Measurements from ENCODE around the gene MLPH. TPM values are rescaled to one million over a fixed set of nuclear protein-coding genes. Genes with fewer than 3 reads are reported as not detected.
A peak's percentile ranks its signal among the peaks of the same experiment; 100 is the strongest.

The MLPH gene
- total and polyA plus RNA-seq, 2 of the 13 experiments (the other 11 are each of a cell fraction or from before 2014, with no cell fraction given), result 0.12 TPM; not detected in 1

- 0 out of 2 replicates have a peak, but pooled peaks have one; percentile 26 for TF ChIP-seq ARNT2 (CRISPR knock-in tag; IDR thresholded peaks at IDR 0.05; ENCODE audit: low read depth)
- TF ChIP-seq ZNF18 (CRISPR knock-in tag; IDR thresholded peaks at IDR 0.05; ENCODE audit: insufficient replicate concordance), result no peak
- no peak for TF ChIP-seq SOX6 (IDR thresholded peaks at IDR 0.05)
- TF ChIP-seq SOX6 (CRISPR knock-in tag; IDR thresholded peaks at IDR 0.05), result peak; percentile 88
- 0 out of 2 replicates have a peak, but pooled peaks have one; percentile 46 for TF ChIP-seq MTA1 (CRISPR knock-in tag; IDR thresholded peaks at IDR 0.05; ENCODE audit: borderline replicate concordance)
- TF ChIP-seq ZFP90 (CRISPR knock-in tag; IDR thresholded peaks at IDR 0.05; ENCODE audit: borderline replicate concordance), result no peak
- TF ChIP-seq IKZF4 (CRISPR knock-in tag; IDR thresholded peaks at IDR 0.05; ENCODE audit: borderline replicate concordance, low read depth, not compliant biosample characterization), result no peak
- no peak for TF ChIP-seq ZNF772 (CRISPR knock-in tag; IDR thresholded peaks at IDR 0.05)
- TF ChIP-seq ZNF670 (CRISPR knock-in tag; IDR thresholded peaks at IDR 0.05; ENCODE audit: borderline replicate concordance), result no peak
- TF ChIP-seq SYNCRIP (IDR thresholded peaks at IDR 0.05; ENCODE audit: insufficient read depth, low read depth, low read length), result no peak
- TF ChIP-seq ELK4 (CRISPR knock-in tag; IDR thresholded peaks at IDR 0.05; ENCODE audit: borderline replicate concordance), result no peak
- no peak for TF ChIP-seq NR2F2 (IDR thresholded peaks at IDR 0.05; ENCODE audit: borderline replicate concordance, low read depth)
- TF ChIP-seq SNRNP70 (IDR thresholded peaks at IDR 0.05; ENCODE audit: low read depth, low read length), result no peak
- no peak for TF ChIP-seq ISL2 (CRISPR knock-in tag; IDR thresholded peaks at IDR 0.05)
- TF ChIP-seq NR2F6 (IDR thresholded peaks at IDR 0.05), result 0 out of 2 replicates have a peak, but pooled peaks have one; percentile 10
- no peak for TF ChIP-seq NR2F6 (CRISPR knock-in tag; IDR thresholded peaks at IDR 0.05)
- TF ChIP-seq ZNF124 (CRISPR knock-in tag; IDR thresholded peaks at IDR 0.05), result no peak
- TF ChIP-seq CHD4 (IDR thresholded peaks at IDR 0.05; ENCODE audit: borderline replicate concordance, low read length), result no peak
- no peak for TF ChIP-seq RFXANK (CRISPR knock-in tag; IDR thresholded peaks at IDR 0.05)
- peak; percentile 47; the same call in 1 of the 2 replicates for TF ChIP-seq TFAP4 (IDR thresholded peaks at IDR 0.05; ENCODE audit: borderline replicate concordance, low read depth)
- 0 out of 2 replicates have a peak, but pooled peaks have one; percentile 30 for TF ChIP-seq ZNF430 (CRISPR knock-in tag; IDR thresholded peaks at IDR 0.05)
- TF ChIP-seq SP4 (CRISPR knock-in tag; IDR thresholded peaks at IDR 0.05), result peak; percentile 66
- TF ChIP-seq ZNF367 (CRISPR knock-in tag; IDR thresholded peaks at IDR 0.05; ENCODE audit: borderline replicate concordance), result no peak
- 0 out of 2 replicates have a peak, but pooled peaks have one; percentile 8 for TF ChIP-seq ZNF281 (CRISPR knock-in tag; IDR thresholded peaks at IDR 0.05; ENCODE audit: borderline replicate concordance)
- no peak for TF ChIP-seq NFE2L2 (IDR thresholded peaks at IDR 0.05; ENCODE audit: low read length)
Measured at GRCh38 chr2:237549643-237550415, 62.8 kb downstream of the MLPH start (continued).
